Cardiac fibroblast (primary cell): ENCODE measurements around the gene UBE3B.

ENCODE experiments used
- DNase-seq, 2 donors: peaks; one replicate each; pipeline versions ENCODE4 v3.0.0 to v3.0.0-alpha.2; 2010; ENCODE audit warnings: low read depth in 2 of 2
- H3K4me3 ChIP-seq, 2 donors: replicated peaks in 1 of 2; 1 replicate in 1 of 2; 2 replicates in 1 of 2; pipeline ENCODE4 v1.5.1; 2011; ENCODE audit warnings: low read depth in 2 of 2, low read length in 2 of 2, mild to moderate bottlenecking in 2 of 2, moderate library complexity in 1 of 2
- CTCF ChIP-seq: IDR thresholded peaks from one replicate; pipeline ENCODE4 v1.5.1; 2011; ENCODE audit warnings: low read depth, mild to moderate bottlenecking, low read length, inconsistent platforms

Gene UBE3B

GRCh38 chr12:109540526-109541412 lies 63.3 kb downstream of the UBE3B start:
- H3K4me3 ChIP-seq = no peak overlapping the region
- TF ChIP-seq CTCF = no peak

GRCh38 chr12:109541413-109541726 lies 63.9 kb downstream of the UBE3B start:
- DNase-seq = no peak
- TF ChIP-seq CTCF = no peak
- H3K4me3 ChIP-seq = no peak overlapping the region

More at GRCh38 chr12:109540526-109541412, 63.3 kb downstream of the UBE3B start:
- no peak for DNase-seq

- H3K4me3 ChIP-seq = no peak overlapping the region
- no peak for TF ChIP-seq CTCF
- DNase-seq = peak; percentile 40 to 82
Measured at GRCh38 chr12:109542014-109542413, 64.6 kb downstream of the UBE3B start.

- DNase-seq = no peak
- no peak overlapping the region for H3K4me3 ChIP-seq
- no peak for TF ChIP-seq CTCF
Measured at GRCh38 chr12:109542876-109543275, 65.4 kb downstream of the UBE3B start.

GRCh38 chr12:109544955-109545531 lies 67.6 kb downstream of the UBE3B start:
- no peak overlapping the region for H3K4me3 ChIP-seq
- peak; percentile 40 to 51 for DNase-seq
- TF ChIP-seq CTCF = no peak

GRCh38 chr12:109545826-109546225 lies 68.4 kb downstream of the UBE3B start:
- no peak for TF ChIP-seq CTCF
- H3K4me3 ChIP-seq = no peak overlapping the region
- DNase-seq = no peak
